ENCODE results near the gene KRT84.

Gene KRT84

DNA sequence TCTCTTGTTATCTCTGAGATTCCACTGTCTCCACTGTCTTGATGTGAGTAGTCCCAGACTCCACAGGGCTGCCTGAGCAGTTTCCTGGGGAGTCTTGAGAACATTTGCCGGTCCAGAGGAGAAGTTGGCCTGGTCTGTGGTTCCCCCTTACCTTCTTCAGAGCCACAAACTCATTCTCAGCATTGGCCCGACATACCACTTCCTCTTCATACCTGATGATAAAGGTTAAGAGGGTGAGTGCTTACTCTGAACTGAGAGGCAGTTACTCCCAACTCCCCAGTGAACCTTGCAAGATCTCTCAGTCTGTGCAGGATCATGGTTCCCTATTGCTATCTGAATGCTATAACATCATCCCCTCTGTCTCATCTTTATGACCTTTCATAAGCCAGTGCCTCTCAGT is 2.6 kb downstream of the KRT84 start:
- no peak for DNase-seq

DNA sequence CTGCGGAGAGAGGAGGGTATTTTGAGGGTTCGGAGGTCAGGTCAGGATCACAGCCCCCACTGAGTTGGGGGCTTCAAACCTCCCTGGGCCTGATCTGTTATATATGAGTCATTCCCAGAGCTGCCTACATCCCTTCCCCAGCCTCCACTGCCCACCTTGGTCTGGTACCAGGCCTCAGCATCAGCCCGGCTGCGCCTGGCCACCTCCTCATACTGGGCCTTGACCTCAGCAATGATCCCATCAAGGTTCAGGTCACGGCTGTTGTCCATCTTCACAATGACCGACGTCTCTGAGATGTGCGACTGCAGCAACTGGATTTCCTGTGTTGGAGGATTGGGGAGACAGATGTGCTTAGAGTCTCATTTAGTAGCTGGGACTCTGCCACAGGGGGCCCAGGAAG is 4.2 kb downstream of the KRT84 start:
- no peak for DNase-seq

- peak; percentile 32 for DNase-seq
Observed at GRCh38 chr12:52380271-52380694, 5.2 kb downstream of the KRT84 start.

- DNase-seq = no peak
Observed at GRCh38 chr12:52379536-52379935, 5.9 kb downstream of the KRT84 start.

DNA sequence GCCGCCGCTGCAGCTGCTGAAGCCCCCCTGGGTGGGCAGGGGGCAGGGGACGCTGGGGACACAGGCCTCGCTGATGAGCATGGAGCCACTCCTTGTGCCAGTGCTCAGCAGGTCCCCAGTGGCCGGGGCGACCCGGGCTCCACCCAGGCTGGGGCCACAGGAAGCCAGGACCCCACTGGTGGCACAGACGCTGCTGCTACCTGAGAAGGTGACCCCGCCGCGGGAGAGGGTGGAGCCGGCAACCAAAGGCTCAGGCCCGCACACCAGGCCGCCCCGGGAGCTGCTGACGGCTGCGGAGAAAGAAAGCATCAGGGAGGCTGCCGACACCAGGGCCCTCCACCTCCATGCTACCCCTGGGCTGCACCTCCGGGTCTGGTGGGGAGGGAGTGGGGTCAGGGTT is 7.4 kb downstream of the KRT84 start:
- no peak for DNase-seq

DNA sequence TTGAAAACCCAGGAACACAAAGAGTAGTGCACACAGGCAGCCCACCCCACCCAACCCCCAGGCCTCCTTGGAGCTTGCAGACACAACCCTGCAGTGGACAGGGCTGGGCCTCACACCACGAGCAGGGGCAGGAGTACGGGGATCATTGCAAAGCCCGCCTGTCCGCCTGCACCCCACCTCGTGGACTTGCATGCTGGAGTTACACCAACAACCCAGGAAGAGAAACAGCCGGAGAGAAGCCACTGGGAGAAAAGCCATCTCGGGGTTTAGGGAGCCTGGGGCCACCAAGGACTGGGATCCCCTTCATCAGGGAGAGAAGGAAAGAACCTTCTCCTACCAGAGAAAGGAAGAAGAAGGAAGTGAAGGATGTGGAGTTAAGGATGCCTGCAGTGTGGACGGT is 8.2 kb downstream of the KRT84 start:
- DNase-seq = no peak

DNA sequence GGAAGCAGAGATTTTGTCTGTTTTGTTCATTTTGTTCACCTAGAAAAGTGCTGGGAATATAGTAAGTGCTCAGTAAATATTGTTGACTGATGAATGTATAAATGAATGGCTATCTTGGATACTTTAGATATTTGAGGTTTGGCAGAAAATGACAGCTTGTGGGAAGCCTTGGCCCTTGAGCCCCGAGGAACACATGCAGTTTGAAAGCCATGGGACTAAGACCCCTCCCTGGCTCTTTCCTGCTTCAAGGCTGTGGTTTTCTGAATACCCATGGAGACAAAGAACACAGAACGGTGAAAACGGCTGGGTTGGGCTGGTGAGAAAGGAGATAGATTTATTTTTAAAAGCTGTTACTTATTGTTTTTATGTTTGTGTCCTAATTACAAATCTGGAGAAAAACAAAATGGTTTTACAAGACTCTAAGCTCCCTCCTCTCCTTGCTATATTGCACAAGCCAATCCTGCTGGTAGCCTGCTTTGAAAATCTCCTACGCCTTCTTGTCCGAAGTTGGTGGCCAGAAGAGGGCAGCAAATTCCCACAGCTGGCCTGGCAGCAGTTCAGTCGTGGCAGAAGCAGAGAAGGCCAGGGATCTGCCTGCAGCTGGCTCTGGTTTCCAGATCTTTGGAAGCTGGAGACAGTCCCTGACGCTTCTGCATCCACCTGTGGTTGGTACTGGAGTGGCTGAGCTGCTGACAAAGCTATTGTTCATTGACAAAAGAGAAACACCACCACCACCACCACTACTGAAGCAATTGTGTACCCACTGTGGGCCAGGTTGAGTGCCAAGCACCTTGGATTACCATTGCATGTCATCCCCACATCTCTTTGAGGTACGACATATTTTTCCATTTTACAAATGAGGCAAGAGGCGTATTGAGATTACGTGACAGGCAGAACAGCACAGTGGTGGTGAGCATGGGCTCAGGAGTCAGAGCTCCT is 13.0 kb downstream of the KRT84 start:
- peak; percentile 84 for DNase-seq

- DNase-seq = no peak
Observed at GRCh38 chr12:52371716-52372115, 13.7 kb downstream of the KRT84 start.

- DNase-seq = no peak
Observed at GRCh38 chr12:52370926-52371608, 14.4 kb downstream of the KRT84 start.

GRCh38 chr12:52369809-52370208 is 15.6 kb downstream of the KRT84 start:
- DNase-seq = no peak

DNA sequence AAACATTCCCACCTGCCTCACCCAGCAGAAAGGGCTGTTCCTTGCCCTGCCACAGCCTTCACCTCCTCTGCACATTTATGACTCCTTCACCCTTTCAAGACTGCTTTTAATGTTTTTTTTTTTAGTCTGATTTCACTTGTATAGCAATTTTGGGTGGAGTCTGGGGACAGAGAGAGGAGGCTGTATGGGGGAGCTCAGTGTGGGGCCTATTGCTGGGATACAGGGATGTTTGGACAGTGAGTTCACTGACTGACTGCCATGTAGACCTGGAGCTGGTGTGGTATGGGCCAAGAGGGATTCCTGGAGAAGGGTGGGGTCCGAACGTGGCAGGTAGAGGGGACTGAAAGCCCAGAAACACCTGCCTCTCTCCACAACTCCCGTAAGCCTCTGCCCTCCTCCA is 16.2 kb downstream of the KRT84 start:
- DNase-seq = no peak

- DNase-seq = no peak
Observed at GRCh38 chr12:52368508-52368907, 16.9 kb downstream of the KRT84 start.

DNA sequence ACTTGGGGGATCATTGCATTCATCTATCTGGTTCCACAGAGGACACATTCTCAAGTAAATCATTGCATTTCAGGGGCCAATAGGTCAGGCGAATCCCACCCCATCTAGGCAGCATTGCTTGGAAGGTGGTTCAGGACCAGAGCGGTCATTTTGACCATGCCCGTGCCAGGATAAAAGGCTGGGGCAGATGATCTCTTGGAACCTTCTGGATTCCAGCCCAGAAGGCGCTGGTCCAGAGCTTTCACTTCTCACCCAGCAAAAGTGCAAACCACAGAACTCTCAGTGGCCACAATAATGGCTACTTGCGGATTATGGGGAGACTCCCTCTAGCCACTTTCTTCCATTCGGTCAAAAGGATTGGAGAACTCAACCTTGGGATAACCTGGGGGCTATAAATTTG is 17.6 kb downstream of the KRT84 start:
- no peak for DNase-seq

- DNase-seq = no peak
Observed at GRCh38 chr12:52366738-52367485, 18.5 kb downstream of the KRT84 start, which contains the start of gene KRT85. Gene KRT85 (minus strand): TSS chr12:52367481. CDS start chr12:52367405, 76 bp downstream.

- no peak for DNase-seq
Observed at GRCh38 chr12:52364901-52365489, 20.5 kb downstream of the KRT84 start.

GRCh38 chr12:52364061-52364460 is 21.4 kb downstream of the KRT84 start:
- DNase-seq = no peak

DNA sequence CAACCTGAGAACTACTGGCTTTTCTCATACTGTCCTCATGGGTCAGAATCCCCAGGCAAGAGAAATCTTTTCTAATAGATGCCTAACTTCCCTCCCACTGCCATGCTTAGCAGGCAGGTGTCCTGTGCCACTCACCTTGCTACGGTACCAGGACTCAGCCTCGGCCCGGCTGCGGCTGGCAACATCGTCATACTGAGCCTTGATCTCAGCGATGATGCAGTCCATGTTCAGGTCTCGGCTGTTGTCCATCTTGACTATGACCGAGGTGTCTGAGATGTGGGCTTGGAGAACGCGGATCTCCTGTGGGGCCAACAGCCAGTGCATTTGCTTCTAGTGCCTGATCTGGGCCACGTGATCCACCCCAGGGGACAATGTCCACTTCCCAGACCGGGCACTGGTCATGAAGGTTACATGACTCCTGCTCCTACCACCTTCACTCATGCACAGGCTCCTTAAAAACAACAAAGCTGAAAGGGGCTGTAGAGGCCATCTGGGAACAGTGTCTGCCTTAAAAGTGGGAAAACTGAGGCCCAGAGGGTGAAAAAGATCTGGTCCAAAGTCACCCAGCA is 22.3 kb downstream of the KRT84 start:
- no peak for DNase-seq

DNA sequence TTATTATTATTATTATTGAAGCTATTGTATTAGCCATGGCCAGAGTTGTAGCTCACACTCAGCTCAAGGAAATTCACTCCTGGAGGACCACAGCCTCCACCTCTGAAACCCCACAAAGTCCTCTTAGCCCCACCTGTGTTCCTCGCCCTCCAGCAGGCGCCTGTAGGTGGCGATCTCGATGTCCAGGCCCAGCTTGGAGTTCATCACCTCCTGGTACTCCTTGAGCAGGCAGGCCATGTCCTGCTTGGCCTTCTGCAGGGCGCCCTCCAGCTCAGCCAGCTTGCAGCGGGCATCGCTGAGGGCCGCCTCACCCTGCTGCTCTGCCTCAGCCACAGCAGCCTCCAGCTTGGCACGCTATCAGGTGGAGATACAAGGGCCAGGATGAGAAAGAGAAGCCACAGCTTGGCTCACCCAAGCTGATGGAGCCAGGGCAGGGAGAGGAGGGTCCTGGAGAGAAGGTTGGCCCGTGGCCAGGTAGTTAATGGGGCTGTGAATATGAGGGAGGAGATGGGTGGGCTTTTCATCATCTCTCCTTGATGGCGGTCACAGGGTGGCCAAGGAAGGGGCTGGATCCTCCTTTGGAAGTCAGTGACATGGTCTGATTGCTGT is 23.2 kb downstream of the KRT84 start:
- DNase-seq = no peak

- DNase-seq = no peak
Observed at GRCh38 chr12:52361553-52361952, 23.9 kb downstream of the KRT84 start.

GRCh38 chr12:52360663-52361271 is 24.7 kb downstream of the KRT84 start:
- DNase-seq = no peak

DNA sequence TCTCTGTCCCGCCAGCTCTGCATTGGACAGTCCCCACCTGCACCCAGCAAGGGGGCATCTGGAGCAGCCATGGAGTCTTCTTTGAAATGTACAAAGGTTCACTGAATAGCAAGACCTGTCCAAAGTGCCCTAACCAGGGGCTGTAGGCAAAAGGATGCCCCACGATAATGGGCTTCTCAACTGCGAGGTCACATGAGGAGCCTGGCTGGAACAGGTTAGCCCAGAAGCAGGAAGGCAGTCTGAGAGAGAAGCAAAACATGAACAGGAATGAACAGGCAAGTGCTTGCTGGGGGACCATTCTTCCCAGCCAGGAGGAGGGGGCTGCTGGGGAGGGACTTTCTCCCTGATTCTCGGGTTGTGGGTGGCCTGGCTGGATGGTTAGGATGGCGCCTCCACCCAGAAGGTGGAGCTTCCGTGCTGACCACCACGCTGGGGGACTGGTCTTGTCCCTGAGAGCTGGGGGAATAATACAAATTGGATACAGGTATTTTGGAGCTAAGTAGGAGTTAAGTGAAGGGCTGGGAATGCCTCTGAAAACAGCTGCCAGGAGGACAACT is 25.3 kb downstream of the KRT84 start:
- DNase-seq = no peak
